AG04449 (cell line): ENCODE results near the gene NFKB2.

Experiments used
- CTCF ChIA-PET: fragments of 350-600 bp; formaldehyde crosslinking; extraction: SDS; loops from one replicate; lab custom pipeline; 2021; ENCODE audit warnings: antibody characterized with exemption; lab: Yijun Ruan, JAX
- POLR2A ChIA-PET: fragments of 400-600, 350-600 bp; formaldehyde crosslinking; extraction: SDS; loops from one replicate; lab custom pipeline; 2020; ENCODE audit warnings: antibody characterized with exemption, inconsistent platforms; lab: Yijun Ruan, JAX
- DNase-seq: peaks from one replicate; pipeline ENCODE4 v3.0.0-alpha.2; 2010; ENCODE audit warnings: low read depth, low spot score
- H3K4me3 ChIP-seq: 2 replicates; pipeline ENCODE4 v1.5.1; 2011; ENCODE audit warnings: low read depth, mild to moderate bottlenecking, control low read depth, low read length
- CTCF ChIP-seq: IDR thresholded peaks from one replicate; pipeline ENCODE4 v1.5.1; 2011; ENCODE audit warnings: mild to moderate bottlenecking, moderate library complexity, low read length, control low read depth, inconsistent platforms; ENCODE audit not compliant: insufficient read depth; ENCODE audit errors: missing control alignments

Gene NFKB2

GRCh38 chr10:102432162-102432950 lies 36.9 kb downstream of the NFKB2 start, which contains the start of gene CUEDC2:
Gene CUEDC2, minus strand, starts transcription at chr10:102432574. Its CDS starts 7,386 bp downstream, at chr10:102425188.
- POLR2A ChIA-PET = interaction anchor here (0.5 to 2.1 kb wide), 6 partner anchors 10 to 178 kb away, joined by 4 to 31 read pairs (median 5); partner anchors contain the start of genes C10orf95 and FBXL15
- CTCF ChIA-PET = interaction anchor here (0.6 to 4.6 kb wide), 10 partner anchors 10 to 263 kb away, joined by 3 to 48 read pairs (median 5); partner anchors contain the start of genes FBXL15 and SUFU
- H3K4me3 ChIP-seq = peak within 1 kb of the TSS; percentile 90
- TF ChIP-seq CTCF = no peak
- DNase-seq = peak; percentile 61

- POLR2A ChIA-PET = no interaction called here
- CTCF ChIA-PET = interaction anchor here (0.6 to 4.6 kb wide), 3 partner anchors 10 to 45 kb away, joined by 3 to 48 read pairs (median 3); partner anchors contain the start of gene FBXL15
- no peak overlapping the region for H3K4me3 ChIP-seq
- DNase-seq = no peak
- no peak for TF ChIP-seq CTCF
Measured at GRCh38 chr10:102433619-102434046, 38.1 kb downstream of the NFKB2 start.

- ChIA-PET CTCF (interaction anchor here (0.7 to 4.6 kb wide), 8 partner anchors 9 to 205 kb away, joined by 3 to 48 read pairs (median 4); partner anchors contain the start of gene FBXL15), POLR2A (interaction anchor here (0.6 to 0.8 kb wide), 3 partner anchors 14 to 22 kb away, joined by 3 to 4 read pairs (median 3); partner anchors contain the start of gene FBXL15)
- no peak overlapping the region for H3K4me3 ChIP-seq
- DNase-seq = no peak
- no peak for TF ChIP-seq CTCF
Measured at GRCh38 chr10:102434394-102435132, 39.1 kb downstream of the NFKB2 start.

GRCh38 chr10:102435133-102435497 lies 39.6 kb downstream of the NFKB2 start:
- CTCF ChIA-PET = interaction anchor here (0.7 to 4.6 kb wide), 8 partner anchors 12 to 205 kb away, joined by 3 to 48 read pairs (median 4); partner anchors contain the start of gene FBXL15
- no peak for DNase-seq
- no peak for TF ChIP-seq CTCF
- POLR2A ChIA-PET = interaction anchor here (0.6 to 0.8 kb wide), 3 partner anchors 15 to 21 kb away, joined by 3 to 4 read pairs (median 3); partner anchors contain the start of gene FBXL15
- H3K4me3 ChIP-seq = no peak overlapping the region

- no peak for TF ChIP-seq CTCF
- no peak for DNase-seq
- ChIA-PET POLR2A (no interaction called here), CTCF (interaction anchor here (0.7 to 4.6 kb wide), 11 partner anchors 12 to 206 kb away, joined by 3 to 48 read pairs (median 5); partner anchors contain the start of gene FBXL15)
- peak overlapping the region; percentile 40 for H3K4me3 ChIP-seq
Measured at GRCh38 chr10:102435529-102436233, 40.2 kb downstream of the NFKB2 start.
